PFSK-1 (cell line): ENCODE data around the gene DGCR2.

Source experiments
- POLR2AphosphoS5 ChIP-seq: IDR thresholded peaks from 2 replicates; pipeline ENCODE4 v1.6.1; 2012; ENCODE audit warnings: low read depth, mild to moderate bottlenecking, control low read depth, low read length, moderate library complexity
- SIN3A ChIP-seq: IDR thresholded peaks from 2 replicates; pipeline ENCODE4 v1.6.1; 2012; ENCODE audit warnings: mild to moderate bottlenecking, low read length, moderate library complexity, borderline replicate concordance; ENCODE audit not compliant: insufficient read depth

DNA sequence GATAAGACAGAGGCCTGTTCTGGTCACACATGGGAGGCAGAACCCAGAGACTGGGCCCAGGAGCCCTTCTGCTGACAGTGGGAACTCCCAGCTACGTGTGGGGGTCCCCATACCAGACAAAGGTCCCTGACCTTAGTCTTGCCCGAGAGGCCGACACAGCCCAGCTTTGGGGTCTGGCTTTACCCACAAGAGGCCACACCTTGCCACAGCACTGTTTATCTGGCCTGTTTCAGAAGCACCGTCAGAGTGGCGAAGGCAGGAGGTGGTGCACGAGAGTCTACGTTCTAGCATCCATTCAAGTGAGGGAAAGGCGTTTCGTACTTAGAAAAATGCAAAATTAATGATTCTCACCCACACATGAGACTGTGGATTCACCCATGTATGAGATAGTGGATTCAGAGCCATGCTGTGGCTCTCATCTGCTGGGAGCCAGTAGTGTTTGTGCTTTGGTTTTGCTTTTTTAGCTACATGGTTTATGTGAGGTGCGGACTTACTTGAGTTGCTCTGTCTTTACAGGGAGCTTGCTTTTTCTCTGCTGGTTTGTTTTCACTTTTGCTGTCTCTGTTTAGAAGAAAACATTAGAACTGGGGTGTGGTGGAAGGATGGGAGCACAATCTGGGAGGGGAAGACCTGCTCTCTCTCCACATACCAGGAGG, 129.5 kb downstream of the DGCR2 start:
- no peak for TF ChIP-seq POLR2AphosphoS5
- no peak for TF ChIP-seq SIN3A
